Left cardiac atrium (tissue), 4 donors: ENCODE results near the gene GNG12. TPM values are rescaled to one million over a fixed set of nuclear protein-coding genes. Genes with fewer than 3 reads are reported as not detected.

ENCODE experiments used
- ATAC-seq, 2 donors: fragments of 200-7000 bp; cut with Tn5 transposase; one replicate each; pipeline ENCODE4 v1.9.1; 2020; ENCODE audit warnings: mild to moderate bottlenecking in 2 of 2, moderate library complexity in 2 of 2
- DNase-seq: peaks from one replicate; pipeline ENCODE4 v3.0.0-alpha.2; 2020
- intact Hi-C, 2 donors: fragments of 100-400 bp; cut with DNase I; formaldehyde crosslinking; loops; one replicate each; pipeline versions ENCODE4 v1.14.1 to v1.15.1; 2022 to 2023
- total RNA-seq, 2 donors: library from RNA; stranded (reverse); fragmentation: NEBNext Ultra II Directional; extraction: Animal tissue kit (Norgen Biotek cat#: 25700); gene quantifications; one replicate each; pipeline ENCODE4 v1.2.1, GENCODE V29; 2021
- donor health status: DM: no; HTN: yes; CAD: no.
- donor health status: DM: no; HTN: yes; CAD: no; lungs with severe emphysema.
- donor health status: DM: yes; HTN: yes; CAD: no.
- donor health status: Dilated cardiomyopathy.

The GNG12 gene
- total RNA-seq, 2 donors from 2014 or later: 34.1 to 49.6 TPM

- ATAC-seq: peak in 1 of 2 donors; percentile 9
- intact Hi-C loops: loop anchor here (5.0 to 10.0 kb wide), 4 partner anchors 65 to 345 kb away; partner anchors contain the start of gene GNG12 (in 2 of the 2)
- DNase-seq: no peak
Measured at GRCh38 chr1:67767103-67767782, 66.0 kb downstream of the GNG12 start.

- intact Hi-C loops: loop anchor here (5.0 to 10.0 kb wide), 4 partner anchors 66 to 346 kb away; partner anchors contain the start of gene GNG12 (in 2 of the 2)
- DNase-seq (peak; percentile 46), ATAC-seq (peak; percentile 72 to 92)
Measured at GRCh38 chr1:67766141-67766978, 66.9 kb downstream of the GNG12 start.

GRCh38 chr1:67764633-67765032, 68.6 kb downstream of the GNG12 start:
- intact Hi-C loops: loop anchor here (5.0 to 10.0 kb wide), 6 partner anchors 68 to 348 kb away; partner anchors contain the start of genes GNG12 (in 2 of the 2) and GADD45A (in 1 of the 2)
- ATAC-seq (no peak), DNase-seq (no peak)

- no peak for DNase-seq
- intact Hi-C loops: loop anchor here (5.0 to 10.0 kb wide), 3 partner anchors 73 to 199 kb away; partner anchors contain the start of genes GADD45A (in 1 of the 2) and GNG12 (in 1 of the 2)
Measured at GRCh38 chr1:67761730-67762129, 71.5 kb downstream of the GNG12 start.

GRCh38 chr1:67761091-67761490, 72.2 kb downstream of the GNG12 start:
- ATAC-seq (no peak), DNase-seq (no peak)
- intact Hi-C loops: loop anchor here (5.0 to 10.0 kb wide), 3 partner anchors 74 to 199 kb away; partner anchors contain the start of genes GADD45A (in 1 of the 2) and GNG12 (in 1 of the 2)

More at GRCh38 chr1:67761730-67762129, 71.5 kb downstream of the GNG12 start:
- ATAC-seq: no peak

- ATAC-seq (peak; percentile 72 to 78), DNase-seq (peak; percentile 53)
- intact Hi-C loops: loop anchor here (1.0 to 10.0 kb wide), 5 partner anchors 73 to 228 kb away; partner anchors contain the start of genes GADD45A (in 1 of the 2) and GNG12 (in 1 of the 2)
Measured at GRCh38 chr1:67760030-67760821, 73.0 kb downstream of the GNG12 start.

GRCh38 chr1:67759692-67760029, 73.6 kb downstream of the GNG12 start:
- intact Hi-C loops: loop anchor here (1.0 to 10.0 kb wide), 6 partner anchors 72 to 227 kb away; partner anchors contain the start of genes GADD45A (in 1 of the 2) and GNG12 (in 1 of the 2)
- ATAC-seq: peak in 1 of 2 donors; percentile 24
- DNase-seq: no peak

- DNase-seq: no peak
- no peak for ATAC-seq
- intact Hi-C loops: loop anchor here in 1 of 2 donors (10.0 kb wide), 1 partner anchor 224 kb away; no protein-coding TSS in a partner anchor
Measured at GRCh38 chr1:67759066-67759465, 74.2 kb downstream of the GNG12 start.

- intact Hi-C loops: loop anchor here in 1 of 2 donors (10.0 kb wide), 1 partner anchor 221 kb away; no protein-coding TSS in a partner anchor
- ATAC-seq: no peak
- no peak for DNase-seq
Measured at GRCh38 chr1:67755619-67756018, 77.6 kb downstream of the GNG12 start.

- DNase-seq: no peak
- no peak for ATAC-seq
- intact Hi-C loops: loop anchor here in 1 of 2 donors (10.0 kb wide), 1 partner anchor 220 kb away; no protein-coding TSS in a partner anchor
Measured at GRCh38 chr1:67755160-67755559, 78.1 kb downstream of the GNG12 start.

- DNase-seq (no peak), ATAC-seq (no peak)
- intact Hi-C loops: loop anchor here in 1 of 2 donors (5.0 to 10.0 kb wide), 2 partner anchors 62 to 220 kb away; no protein-coding TSS in a partner anchor
Measured at GRCh38 chr1:67754526-67754920, 78.7 kb downstream of the GNG12 start.

- intact Hi-C loops: loop anchor here in 1 of 2 donors (5.0 to 10.0 kb wide), 2 partner anchors 62 to 219 kb away; no protein-coding TSS in a partner anchor
Measured at GRCh38 chr1:67753776-67754525, 79.3 kb downstream of the GNG12 start.

GRCh38 chr1:67752306-67752705, 81.0 kb downstream of the GNG12 start:
- ATAC-seq (no peak), DNase-seq (no peak)
- intact Hi-C loops: loop anchor here in 1 of 2 donors (5.0 to 10.0 kb wide), 2 partner anchors 60 to 218 kb away; no protein-coding TSS in a partner anchor

More at GRCh38 chr1:67753776-67754525, 79.3 kb downstream of the GNG12 start:
- ATAC-seq: no peak
- no peak for DNase-seq

- ATAC-seq (no peak), DNase-seq (no peak)
- intact Hi-C loops: loop anchor here in 1 of 2 donors (5.0 to 10.0 kb wide), 2 partner anchors 58 to 216 kb away; no protein-coding TSS in a partner anchor
Measured at GRCh38 chr1:67750691-67751054, 82.6 kb downstream of the GNG12 start.

GRCh38 chr1:67749844-67750690, 83.2 kb downstream of the GNG12 start:
- DNase-seq (no peak), ATAC-seq (peak; percentile 23 to 65)
- intact Hi-C loops: loop anchor here in 1 of 2 donors (5.0 to 10.0 kb wide), 2 partner anchors 58 to 215 kb away; no protein-coding TSS in a partner anchor

GRCh38 chr1:67749263-67749843, 83.9 kb downstream of the GNG12 start:
- no peak for DNase-seq
- intact Hi-C loops: no loop called here
- ATAC-seq: peak in 1 of 2 donors; percentile 18
